ENCODE data around the gene NFASC. TPM values are rescaled to one million over a fixed set of nuclear protein-coding genes. Genes with fewer than 3 reads are reported as not detected.
A peak's percentile ranks its signal among the peaks of the same experiment; 100 is the strongest.

The NFASC gene
- total and polyA plus RNA-seq, 2 experiments from 2014 or later: 0.75 to 2.2 TPM

GRCh38 chr1:204989266-204990058 is 118.8 kb downstream of the NFASC start:
- H3K4me3 ChIP-seq: no peak overlapping the region
- no peaks in the 10 kb centered on the region for H3K9me3 ChIP-seq (ENCODE audit: low read depth)
- no peaks in the 10 kb centered on the region for H3K9me2 ChIP-seq (replicated peaks; ENCODE audit: insufficient read depth)
- H3K79me2 ChIP-seq: no peaks in the 10 kb centered on the region
- H3K27me3 ChIP-seq: peaks cover 15% of the 10 kb centered on the region
- TF ChIP-seq CTCF (IDR thresholded peaks at IDR 0.05; ENCODE audit: poor library complexity): peak; percentile 99
- TF ChIP-seq EZH2phosphoT487 (IDR thresholded peaks at IDR 0.05; ENCODE audit: low read depth, severe bottlenecking, unreplicated experiment): no peak
- no peak for TF ChIP-seq EZH2 (IDR thresholded peaks at IDR 0.05; ENCODE audit: borderline replicate concordance)
- H2AFZ ChIP-seq: no peak overlapping the region
- 52% methylated on average over 16 of the region's 16 CpGs for WGBS (ENCODE audit: low lambda C conversion rate, missing lambda C conversion rate)
- no peak overlapping the region for H3K27ac ChIP-seq
- no peaks in the 10 kb centered on the region for H3K36me3 ChIP-seq (replicated peaks; ENCODE audit: insufficient read depth, low read depth)
- no peaks in the 10 kb centered on the region for H4K20me1 ChIP-seq (ENCODE audit: insufficient read depth, poor library complexity, severe bottlenecking)
- no peaks in the 10 kb centered on the region for H3K4me1 ChIP-seq (ENCODE audit: insufficient read depth)
- H3K4me2 ChIP-seq: no peak overlapping the region
- DNase-seq (ENCODE audit: low spot score): peak; percentile 87

- no peaks in the 10 kb centered on the region for H3K9me2 ChIP-seq (replicated peaks; ENCODE audit: insufficient read depth)
- H3K27ac ChIP-seq: no peak overlapping the region
- H3K9me3 ChIP-seq (ENCODE audit: low read depth): no peaks in the 10 kb centered on the region
- H2AFZ ChIP-seq: no peak overlapping the region
- no peak for TF ChIP-seq CTCF (IDR thresholded peaks at IDR 0.05; ENCODE audit: poor library complexity)
- no peak for TF ChIP-seq EZH2phosphoT487 (IDR thresholded peaks at IDR 0.05; ENCODE audit: low read depth, severe bottlenecking, unreplicated experiment)
- no peak for TF ChIP-seq EZH2 (IDR thresholded peaks at IDR 0.05; ENCODE audit: borderline replicate concordance)
- H3K4me3 ChIP-seq: no peak overlapping the region
- 75% methylated on average over 3 of the region's 3 CpGs for whole genome bisulfite sequencing (ENCODE audit: low lambda C conversion rate, missing lambda C conversion rate)
- H3K4me1 ChIP-seq (ENCODE audit: insufficient read depth): peaks cover 4% of the 10 kb centered on the region
- H4K20me1 ChIP-seq (ENCODE audit: insufficient read depth, poor library complexity, severe bottlenecking): no peaks in the 10 kb centered on the region
- H3K36me3 ChIP-seq (replicated peaks; ENCODE audit: insufficient read depth, low read depth): no peaks in the 10 kb centered on the region
- peaks cover 15% of the 10 kb centered on the region for H3K27me3 ChIP-seq
- no peak for DNase-seq (ENCODE audit: low spot score)
- H3K4me2 ChIP-seq: no peak overlapping the region
- no peaks in the 10 kb centered on the region for H3K79me2 ChIP-seq
Observed at GRCh38 chr1:204990059-204990664, 119.5 kb downstream of the NFASC start.

- no peaks in the 10 kb centered on the region for H3K9me3 ChIP-seq (ENCODE audit: low read depth)
- no peaks in the 10 kb centered on the region for H4K20me1 ChIP-seq (ENCODE audit: insufficient read depth, poor library complexity, severe bottlenecking)
- peaks cover 15% of the 10 kb centered on the region for H3K27me3 ChIP-seq
- H3K4me1 ChIP-seq (ENCODE audit: insufficient read depth): peaks cover 11% of the 10 kb centered on the region
- H3K27ac ChIP-seq: no peak overlapping the region
- 62% methylated on average over 11 of the region's 11 CpGs for WGBS (ENCODE audit: low lambda C conversion rate, missing lambda C conversion rate)
- no peak overlapping the region for H2AFZ ChIP-seq
- H3K9me2 ChIP-seq (replicated peaks; ENCODE audit: insufficient read depth): no peaks in the 10 kb centered on the region
- TF ChIP-seq EZH2phosphoT487 (IDR thresholded peaks at IDR 0.05; ENCODE audit: low read depth, severe bottlenecking, unreplicated experiment) (no peak), EZH2 (IDR thresholded peaks at IDR 0.05; ENCODE audit: borderline replicate concordance) (no peak), CTCF (IDR thresholded peaks at IDR 0.05; ENCODE audit: poor library complexity) (no peak)
- no peaks in the 10 kb centered on the region for H3K79me2 ChIP-seq
- no peak for DNase-seq (ENCODE audit: low spot score)
- no peak overlapping the region for H3K4me3 ChIP-seq
- no peak overlapping the region for H3K4me2 ChIP-seq
- H3K36me3 ChIP-seq (replicated peaks; ENCODE audit: insufficient read depth, low read depth): no peaks in the 10 kb centered on the region
Observed at GRCh38 chr1:204990721-204991341, 120.2 kb downstream of the NFASC start.

All from hepatocyte (in vitro differentiated cells).